ENCODE measurements around the gene ODF2L. TPM values are rescaled to one million over a fixed set of nuclear protein-coding genes. Genes with fewer than 3 reads are reported as not detected.
A peak's percentile ranks its signal among the peaks of the same experiment; 100 is the strongest.

The ODF2L gene
- total and polyA plus RNA-seq, 2 donors (not counting 1 experiment from before 2014, with no cell fraction given), result 16.7 to 25.9 TPM

GRCh38 chr1:86435327-86435726 is 39.2 kb upstream of the ODF2L start:
- Histone ChIP-seq H4K20me1 (ENCODE audit: control insufficient read depth, extremely low read depth, insufficient read depth, low read length) (no peaks in the 10 kb centered on the region), H3K9me3 (ENCODE audit: control insufficient read depth, insufficient read depth, low read depth, low read length) (no peaks in the 10 kb centered on the region), H3K4me3 (replicated peaks in 1 of 4; ENCODE audit: control extremely low read depth in 1 of 4, insufficient read depth in 1 of 4, low read depth in 3 of 4, low read length in 4 of 4) (no peak overlapping the region), H2AFZ (ENCODE audit: low read length) (no peak overlapping the region), H3K27ac (ENCODE audit: insufficient read depth, low read length) (no peak overlapping the region), H3K4me1 (ENCODE audit: control insufficient read depth, extremely low read depth, insufficient read depth, low read length) (peaks cover 2% of the 10 kb centered on the region), H3K79me2 (ENCODE audit: control insufficient read depth, insufficient read depth, low read length) (no peaks in the 10 kb centered on the region), H3K36me3 (ENCODE audit: control insufficient read depth, insufficient read depth, low read length) (no peaks in the 10 kb centered on the region), H3K4me2 (ENCODE audit: extremely low read depth, insufficient read depth, low read length) (no peak overlapping the region), H3K9ac (ENCODE audit: insufficient read depth, low read length) (no peak overlapping the region), H3K27me3 (ENCODE audit: control insufficient read depth, insufficient read depth, low read length) (no peaks in the 10 kb centered on the region)
- TF ChIP-seq EZH2 (IDR thresholded peaks at IDR 0.05; ENCODE audit: low read length, missing control alignments), result no peak
- no peak for TF ChIP-seq CTCF (conservative IDR thresholded peaks at IDR 0.05 in 1 of 2, IDR thresholded peaks at IDR 0.05 in 1 of 2; ENCODE audit: low read depth in 1 of 2, low read length in 2 of 2)
- no peak for DNase-seq (ENCODE audit: low read depth in 2 of 2)

GRCh38 chr1:86434059-86434458 is 37.9 kb upstream of the ODF2L start:
- Histone ChIP-seq H3K4me2 (ENCODE audit: extremely low read depth, insufficient read depth, low read length) (no peak overlapping the region), H3K79me2 (ENCODE audit: control insufficient read depth, insufficient read depth, low read length) (no peaks in the 10 kb centered on the region), H3K27ac (ENCODE audit: insufficient read depth, low read length) (no peak overlapping the region), H3K9me3 (ENCODE audit: control insufficient read depth, insufficient read depth, low read depth, low read length) (no peaks in the 10 kb centered on the region), H3K9ac (ENCODE audit: insufficient read depth, low read length) (no peak overlapping the region), H3K36me3 (ENCODE audit: control insufficient read depth, insufficient read depth, low read length) (no peaks in the 10 kb centered on the region), H3K4me1 (ENCODE audit: control insufficient read depth, extremely low read depth, insufficient read depth, low read length) (peaks cover 8% of the 10 kb centered on the region), H3K27me3 (ENCODE audit: control insufficient read depth, insufficient read depth, low read length) (no peaks in the 10 kb centered on the region), H3K4me3 (replicated peaks in 1 of 4; ENCODE audit: control extremely low read depth in 1 of 4, insufficient read depth in 1 of 4, low read depth in 3 of 4, low read length in 4 of 4) (no peak overlapping the region), H2AFZ (ENCODE audit: low read length) (no peak overlapping the region), H4K20me1 (ENCODE audit: control insufficient read depth, extremely low read depth, insufficient read depth, low read length) (no peaks in the 10 kb centered on the region)
- DNase-seq (ENCODE audit: low read depth in 2 of 2), result no peak
- no peak for TF ChIP-seq CTCF (conservative IDR thresholded peaks at IDR 0.05 in 1 of 2, IDR thresholded peaks at IDR 0.05 in 1 of 2; ENCODE audit: low read depth in 1 of 2, low read length in 2 of 2)
- no peak for TF ChIP-seq EZH2 (IDR thresholded peaks at IDR 0.05; ENCODE audit: low read length, missing control alignments)

GRCh38 chr1:86430376-86430775 is 34.3 kb upstream of the ODF2L start:
- H2AFZ ChIP-seq (ENCODE audit: low read length), result peak overlapping the region; percentile 30
- DNase-seq (ENCODE audit: low read depth in 2 of 2), result no peak

More at GRCh38 chr1:86430376-86430775, 34.3 kb upstream of the ODF2L start:
- Histone ChIP-seq H3K27me3 (ENCODE audit: control insufficient read depth, insufficient read depth, low read length) (no peaks in the 10 kb centered on the region), H3K4me1 (ENCODE audit: control insufficient read depth, extremely low read depth, insufficient read depth, low read length) (peaks cover 10% of the 10 kb centered on the region), H3K79me2 (ENCODE audit: control insufficient read depth, insufficient read depth, low read length) (no peaks in the 10 kb centered on the region), H4K20me1 (ENCODE audit: control insufficient read depth, extremely low read depth, insufficient read depth, low read length) (no peaks in the 10 kb centered on the region), H3K9ac (ENCODE audit: insufficient read depth, low read length) (no peak overlapping the region), H3K4me3 (replicated peaks in 1 of 4; ENCODE audit: control extremely low read depth in 1 of 4, insufficient read depth in 1 of 4, low read depth in 3 of 4, low read length in 4 of 4) (no peak overlapping the region), H3K27ac (ENCODE audit: insufficient read depth, low read length) (peak overlapping the region; percentile 72), H3K36me3 (ENCODE audit: control insufficient read depth, insufficient read depth, low read length) (no peaks in the 10 kb centered on the region), H3K9me3 (ENCODE audit: control insufficient read depth, insufficient read depth, low read depth, low read length) (no peaks in the 10 kb centered on the region), H3K4me2 (ENCODE audit: extremely low read depth, insufficient read depth, low read length) (no peak overlapping the region)
- TF ChIP-seq EZH2 (IDR thresholded peaks at IDR 0.05; ENCODE audit: low read length, missing control alignments) (no peak), CTCF (conservative IDR thresholded peaks at IDR 0.05 in 1 of 2, IDR thresholded peaks at IDR 0.05 in 1 of 2; ENCODE audit: low read depth in 1 of 2, low read length in 2 of 2) (no peak)

All from fibroblast of lung (primary cell).